T47D (cell line): Measurements from ENCODE around the gene PLEKHG5.

Experiments used
- DNase-seq, 2 experiments: peaks; one replicate each; pipeline versions ENCODE4 v3.0.0 to v3.0.0-alpha.2; 2011 to 2012; ENCODE audit warnings: low read depth in 1 of 2, low spot score in 1 of 2
- JUND ChIP-seq: IDR thresholded peaks from 2 replicates; pipeline ENCODE4 v1.6.1; 2012; ENCODE audit warnings: low read depth
- in situ Hi-C: cut with HindIII; loops from 2 replicates; pipeline ENCODE4 v1.10.0; 2016; ENCODE audit warnings: low sequenced_read_pairs, low pct_unique_long_range_greater_than_20kb

The PLEKHG5 gene

GRCh38 chr1:6424000-6424565, 67.4 kb downstream of the PLEKHG5 start:
- no peak for DNase-seq
- TF ChIP-seq JUND: no peak
- in situ Hi-C loops: no loop called here

DNA sequence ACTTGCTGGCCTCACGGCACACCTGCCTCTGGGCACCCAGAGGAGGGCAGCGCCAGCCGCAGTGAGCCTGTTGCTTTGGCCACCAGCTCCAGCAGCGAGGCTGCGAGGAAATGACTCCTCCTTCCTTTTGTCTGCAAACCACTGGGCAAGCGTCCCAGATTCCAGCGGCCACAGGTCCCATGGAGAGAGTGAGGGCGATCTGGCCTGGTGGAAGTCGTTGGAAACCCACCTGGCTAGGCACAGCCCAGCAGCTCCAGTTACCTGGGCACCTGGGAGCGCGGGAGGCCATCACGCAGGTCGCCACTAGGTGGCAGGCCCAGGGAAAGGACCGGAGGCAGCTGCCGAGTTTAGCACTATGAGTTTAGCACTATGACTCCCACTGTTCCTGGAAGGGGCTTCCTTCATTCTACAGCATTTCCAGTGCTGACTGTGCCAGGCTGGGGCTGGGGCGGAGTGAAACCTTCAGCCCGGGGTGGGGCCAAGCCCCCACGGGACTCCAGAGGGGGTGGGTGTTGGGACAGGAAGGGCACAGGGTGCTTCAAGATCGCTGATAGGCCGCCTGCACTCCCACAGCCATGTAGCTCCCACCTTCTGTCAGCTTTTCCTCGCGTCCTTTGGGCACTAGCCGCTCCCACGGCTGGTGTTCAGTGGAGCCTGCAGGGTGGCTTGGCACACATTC, 68.0 kb downstream of the PLEKHG5 start:
- in situ Hi-C loops: no loop called here
- TF ChIP-seq JUND: no peak
- DNase-seq: peak; percentile 80 to 82

DNA sequence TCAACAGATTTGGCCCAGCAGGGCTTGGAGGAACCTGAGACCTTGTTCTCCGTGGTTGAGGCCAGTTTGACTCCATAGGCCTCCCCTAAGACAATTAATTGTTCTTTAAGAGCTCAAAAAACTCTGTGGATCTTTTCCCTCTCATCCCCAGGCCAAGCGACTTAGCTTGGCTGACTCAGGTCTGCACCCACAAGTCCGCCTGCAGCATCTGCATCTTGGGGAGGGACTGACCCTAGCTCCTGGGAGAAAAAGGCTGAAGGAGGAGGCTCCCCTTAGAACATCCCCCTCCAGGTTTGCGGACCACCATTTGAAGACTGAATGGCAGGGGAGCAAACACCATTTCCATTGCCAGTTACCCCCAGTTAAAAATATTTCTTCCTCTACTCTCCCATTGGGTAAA, 70.2 kb downstream of the PLEKHG5 start:
- no peak for DNase-seq
- in situ Hi-C loops: no loop called here
- TF ChIP-seq JUND: no peak

GRCh38 chr1:6420454-6421042, 70.9 kb downstream of the PLEKHG5 start:
- in situ Hi-C loops: no loop called here

GRCh38 chr1:6419804-6420453, 71.5 kb downstream of the PLEKHG5 start, which contains the start of gene HES2:
TSS of gene HES2 (minus strand) at chr1:6419919. CDS start at chr1:6419820, 99 bp downstream.
- peak; percentile 65 to 85 for DNase-seq
- in situ Hi-C loops: no loop called here
- TF ChIP-seq JUND: no peak

More at GRCh38 chr1:6420454-6421042, 70.9 kb downstream of the PLEKHG5 start:
- no peak for DNase-seq
- TF ChIP-seq JUND: no peak

DNA sequence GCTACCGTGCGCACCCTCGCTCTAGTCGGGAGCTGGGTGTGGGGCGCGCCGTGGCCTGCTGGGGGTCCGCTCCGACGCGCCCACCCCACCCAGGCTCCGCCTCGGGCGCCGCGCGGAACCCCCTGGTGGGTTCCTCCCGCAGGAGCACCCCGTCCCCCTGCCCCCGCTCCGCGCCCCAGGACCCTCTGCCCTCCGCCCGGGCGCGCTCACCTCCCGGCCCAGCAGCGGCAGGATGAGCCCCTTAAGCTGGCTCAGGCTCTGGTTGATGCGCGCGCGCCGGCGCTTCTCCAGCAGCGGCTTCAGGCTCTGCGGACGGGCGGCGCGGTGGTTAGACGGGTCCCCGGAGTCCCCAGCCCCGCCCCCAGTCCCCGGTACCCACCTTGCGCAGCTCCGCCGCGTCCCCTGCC, 72.1 kb downstream of the PLEKHG5 start:
- no peak for DNase-seq
- TF ChIP-seq JUND: no peak
- in situ Hi-C loops: no loop called here

GRCh38 chr1:6418668-6419396, 72.6 kb downstream of the PLEKHG5 start:
- in situ Hi-C loops: no loop called here
- TF ChIP-seq JUND: no peak
- no peak for DNase-seq

- in situ Hi-C loops: no loop called here
- no peak for DNase-seq
- no peak for TF ChIP-seq JUND
Measured at GRCh38 chr1:6417961-6418667, 73.4 kb downstream of the PLEKHG5 start.
